NCI-H2107 (cell line): Measurements from ENCODE around the gene EBF4.
"Not testable (repeated sequence)": the region's sequence is repeated elsewhere in the genome, so short reads cannot be mapped to it uniquely, and the experiment has no call there.

Source experiments
- DNase-seq: peaks from one replicate; lab custom pipeline; 2025; lab: John Stamatoyannopoulos, UW

Gene EBF4

GRCh38 chr20:2673453-2673852 lies 19.1 kb upstream of the EBF4 start:
- DNase-seq, result no peak

DNA sequence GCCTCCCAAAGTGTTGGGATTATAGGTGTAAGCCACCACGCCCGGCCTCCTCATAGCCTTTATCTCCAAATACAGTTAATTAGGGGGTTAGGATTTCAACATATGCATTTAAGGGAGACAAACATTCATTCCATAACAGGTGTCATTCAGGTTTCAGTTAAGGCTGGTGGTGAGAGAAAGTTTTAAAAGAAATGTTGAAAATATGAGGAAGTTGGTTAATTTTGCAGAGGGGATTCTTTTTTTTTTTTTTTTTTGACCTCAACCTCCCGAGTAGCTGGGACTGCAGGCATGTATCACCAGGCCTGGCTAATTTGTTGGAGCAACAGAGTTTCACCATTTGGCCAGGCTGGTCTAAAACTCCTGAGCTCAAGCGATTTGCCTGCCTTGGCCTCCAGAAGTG lies 12.5 kb upstream of the EBF4 start:
- DNase-seq, result no peak

- not testable (repeated sequence) for DNase-seq
Measured at GRCh38 chr20:2682040-2682439, 10.5 kb upstream of the EBF4 start.

- not testable (repeated sequence) for DNase-seq
Measured at GRCh38 chr20:2684817-2685216, 7.8 kb upstream of the EBF4 start.

GRCh38 chr20:2687514-2687913 lies 5.1 kb upstream of the EBF4 start:
- DNase-seq, result no peak

- peak; percentile 26 for DNase-seq
Measured at GRCh38 chr20:2688041-2688591, 4.5 kb upstream of the EBF4 start.

- DNase-seq, result no peak
Measured at GRCh38 chr20:2690213-2690612, 2.4 kb upstream of the EBF4 start.

DNA sequence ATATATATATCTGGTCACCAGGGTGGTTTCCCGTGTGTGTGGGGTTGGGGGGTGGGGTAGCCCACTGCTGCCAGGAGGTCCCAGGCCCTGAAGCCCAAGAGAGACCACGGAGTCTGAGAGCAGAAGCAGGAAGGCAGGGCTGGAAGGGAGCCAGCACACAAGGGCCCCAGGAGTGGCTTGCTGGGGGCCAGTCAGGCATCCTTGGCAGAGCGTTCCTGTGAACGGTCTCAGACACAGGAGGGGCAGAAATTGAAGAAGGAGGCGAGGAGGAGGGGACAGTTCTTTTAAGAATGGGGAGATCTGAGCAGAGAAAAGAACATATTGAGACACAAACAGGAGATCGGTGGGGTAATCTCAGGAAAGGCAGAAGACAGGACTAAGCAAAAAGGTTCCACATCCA lies 1.9 kb upstream of the EBF4 start:
- no peak for DNase-seq

GRCh38 chr20:2691127-2691526 lies 1.5 kb upstream of the EBF4 start:
- DNase-seq, result no peak

- no peak for DNase-seq
Measured at GRCh38 chr20:2691663-2692035, 931 bp upstream of the EBF4 start.

GRCh38 chr20:2692886-2693285 lies 306 bp downstream of the EBF4 start:
- DNase-seq, result no peak

DNA sequence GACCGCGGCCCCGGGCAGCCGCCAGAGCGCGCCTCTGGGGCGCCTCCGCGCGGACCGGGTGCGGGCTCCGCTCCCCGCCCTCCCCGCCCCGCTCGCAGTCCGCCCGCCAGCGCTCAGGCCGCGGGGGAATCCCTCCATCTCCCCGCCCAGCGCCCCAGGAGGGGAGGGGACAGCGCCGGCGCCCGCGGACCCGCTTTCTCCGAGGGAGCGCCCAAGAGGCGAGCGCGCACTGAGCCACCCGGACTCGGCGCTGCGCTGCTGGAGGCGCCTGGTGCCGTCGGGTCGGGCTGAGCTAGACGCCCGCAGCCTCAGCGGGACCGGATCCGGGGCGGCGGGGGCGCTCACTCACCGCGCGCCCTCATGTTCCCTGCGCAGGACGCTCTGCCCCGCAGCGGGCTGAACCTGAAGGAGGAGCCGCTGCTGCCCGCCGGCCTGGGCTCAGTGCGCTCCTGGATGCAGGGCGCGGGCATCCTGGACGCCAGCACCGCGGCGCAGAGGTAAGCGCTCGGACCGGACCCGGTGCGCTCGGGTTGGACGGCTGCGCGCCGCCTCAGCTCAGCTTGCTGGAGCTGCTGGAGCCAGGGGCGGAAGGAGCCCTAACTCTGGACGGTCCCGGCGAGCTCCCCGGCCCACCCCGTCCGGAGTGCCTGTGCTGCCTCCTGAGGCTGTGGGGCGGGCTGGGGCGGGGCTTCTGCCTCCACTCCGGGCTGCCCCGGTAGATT lies 867 bp downstream of the EBF4 start:
- DNase-seq, result no peak

GRCh38 chr20:2694008-2694471 lies 1.5 kb downstream of the EBF4 start:
- DNase-seq, result no peak

DNA sequence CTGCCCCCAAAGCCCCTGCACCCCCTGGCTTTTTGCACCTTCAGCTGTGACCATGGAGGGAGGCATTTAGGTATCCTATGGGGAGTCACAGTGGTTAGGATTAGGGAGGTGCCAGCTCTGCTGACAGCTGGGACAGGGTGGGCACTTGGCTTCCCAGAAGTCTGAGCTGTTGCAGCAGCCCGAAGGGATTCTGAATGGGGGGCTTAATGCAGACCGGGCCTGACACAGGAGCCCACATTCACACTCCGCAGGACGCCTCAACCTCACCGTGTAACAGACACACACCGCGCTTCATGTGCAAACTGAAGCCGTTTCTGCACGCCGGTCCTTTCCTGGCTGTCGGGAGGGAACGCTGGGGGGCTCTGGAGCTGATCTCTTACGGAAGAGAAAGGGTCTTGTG lies 1.9 kb downstream of the EBF4 start:
- no peak for DNase-seq

- DNase-seq, result no peak
Measured at GRCh38 chr20:2695206-2695983, 2.8 kb downstream of the EBF4 start.

GRCh38 chr20:2695984-2696525 lies 3.5 kb downstream of the EBF4 start:
- DNase-seq, result not testable (repeated sequence)

DNA sequence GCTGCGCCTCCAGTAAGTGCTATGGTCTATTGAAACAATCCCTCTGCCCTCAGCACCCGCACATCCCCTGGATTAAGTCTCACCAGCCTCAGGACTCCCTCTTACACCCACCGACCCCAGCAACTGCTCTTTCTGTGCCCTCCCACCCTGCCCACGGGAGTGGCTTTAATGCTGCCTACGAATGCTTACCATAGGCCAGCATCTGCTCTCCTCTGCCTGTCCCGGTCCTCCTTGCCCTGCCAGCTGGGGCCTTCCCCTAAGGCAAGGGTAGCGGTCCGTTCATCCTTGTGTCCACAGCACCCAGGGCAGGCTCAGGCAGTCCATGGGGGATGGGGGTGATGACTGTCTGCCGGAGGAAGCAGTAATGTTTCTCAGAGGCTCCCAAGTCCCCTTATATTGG lies 4.1 kb downstream of the EBF4 start:
- DNase-seq, result no peak

DNA sequence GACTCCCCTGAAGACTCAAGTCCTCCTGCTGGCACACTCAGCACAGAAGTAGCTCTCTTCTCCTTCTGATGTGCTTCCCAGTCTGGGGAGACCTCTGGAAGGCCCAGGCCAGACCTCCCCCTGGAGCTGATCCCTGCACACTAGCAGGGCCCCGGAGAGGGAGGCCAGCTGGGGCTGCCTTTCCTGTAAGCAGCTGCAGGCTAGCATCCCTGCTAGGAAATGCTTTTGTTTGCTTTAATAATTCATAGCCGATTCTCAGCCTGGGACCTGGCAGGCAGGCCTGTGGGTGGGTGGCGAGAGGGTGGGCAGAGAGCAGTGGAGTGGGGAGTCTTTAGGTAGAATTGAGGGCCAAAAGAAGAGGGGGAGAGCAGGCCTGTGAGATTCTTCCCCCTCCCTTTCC lies 5.2 kb downstream of the EBF4 start:
- no peak for DNase-seq

GRCh38 chr20:2698186-2698817 lies 5.7 kb downstream of the EBF4 start:
- DNase-seq, result no peak

GRCh38 chr20:2698912-2699311 lies 6.3 kb downstream of the EBF4 start:
- no peak for DNase-seq

DNA sequence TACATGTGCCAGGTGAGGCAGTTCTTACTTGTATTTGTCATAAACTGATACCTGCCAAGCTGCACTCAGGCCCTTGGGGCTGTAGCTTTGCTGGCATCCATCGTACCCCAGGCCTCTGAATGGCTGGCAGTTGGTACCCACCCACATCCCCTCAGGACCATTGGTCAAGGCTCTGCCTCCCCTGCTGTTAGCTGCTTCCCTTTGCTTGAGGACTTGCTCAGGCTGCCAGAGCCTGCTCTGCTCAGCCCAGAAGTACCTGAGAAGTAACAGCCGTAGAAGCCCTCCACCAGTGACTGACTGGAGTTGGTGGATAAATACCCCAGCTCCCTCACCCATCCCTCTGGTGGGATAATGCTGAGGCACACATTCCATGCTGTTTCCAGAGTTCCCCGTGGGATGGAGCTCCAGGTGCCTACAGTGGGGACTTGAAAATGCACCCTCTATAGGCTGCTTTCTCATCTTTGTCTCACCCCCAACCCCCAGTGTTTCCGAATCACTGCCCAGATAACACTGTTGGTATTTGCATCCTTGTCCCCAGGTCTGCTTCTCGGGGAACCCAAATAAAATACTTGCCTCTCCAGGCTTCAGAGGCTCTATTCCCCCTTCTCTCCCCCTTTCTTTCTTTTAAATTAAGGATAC lies 7.3 kb downstream of the EBF4 start:
- DNase-seq, result no peak
